NCI-H2227 treated with DMSO at 0.1 percent for 48 hours (cell line): ENCODE data around the gene LAMC2.
"Not testable (repeated sequence)": the region's sequence is repeated elsewhere in the genome, so short reads cannot be mapped to it uniquely, and the experiment has no call there.

Source experiments
- DNase-seq: peaks from one replicate; lab custom pipeline; 2025; lab: John Stamatoyannopoulos, UW

Gene LAMC2

DNA sequence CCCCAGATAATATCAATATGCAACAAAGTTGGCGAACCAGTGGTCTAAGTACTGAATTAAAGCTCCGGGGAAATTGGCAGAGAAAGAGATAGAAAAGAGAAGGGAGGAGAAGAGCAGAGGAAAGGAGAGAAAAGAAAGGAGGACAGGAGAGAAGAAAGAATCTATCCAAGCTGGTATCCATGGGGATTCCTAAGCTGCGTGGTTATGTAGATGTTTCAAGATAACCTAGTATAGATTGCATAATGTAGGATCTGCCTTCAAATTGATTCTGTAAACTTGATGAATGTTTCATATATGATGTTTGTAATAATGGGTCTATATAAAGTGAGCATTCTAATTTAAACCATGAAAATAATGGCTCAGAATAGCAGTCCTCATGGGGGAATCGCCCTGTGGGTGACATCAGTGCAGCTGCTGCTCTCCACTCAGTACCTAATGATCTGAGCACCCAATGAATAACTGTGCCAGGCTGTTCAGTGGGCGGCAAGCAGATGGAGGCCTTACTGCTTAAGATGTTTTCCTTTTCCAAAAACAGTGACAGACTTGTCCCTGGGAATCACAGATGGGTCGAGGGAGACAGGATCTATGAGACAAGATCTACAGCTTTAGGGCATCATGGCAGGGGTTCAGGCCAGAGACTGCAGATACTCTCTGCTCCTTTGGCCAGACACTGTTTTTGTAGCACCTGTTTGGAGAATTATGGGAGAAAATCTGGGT, 78.0 kb downstream of the LAMC2 start:
- no peak for DNase-seq

DNA sequence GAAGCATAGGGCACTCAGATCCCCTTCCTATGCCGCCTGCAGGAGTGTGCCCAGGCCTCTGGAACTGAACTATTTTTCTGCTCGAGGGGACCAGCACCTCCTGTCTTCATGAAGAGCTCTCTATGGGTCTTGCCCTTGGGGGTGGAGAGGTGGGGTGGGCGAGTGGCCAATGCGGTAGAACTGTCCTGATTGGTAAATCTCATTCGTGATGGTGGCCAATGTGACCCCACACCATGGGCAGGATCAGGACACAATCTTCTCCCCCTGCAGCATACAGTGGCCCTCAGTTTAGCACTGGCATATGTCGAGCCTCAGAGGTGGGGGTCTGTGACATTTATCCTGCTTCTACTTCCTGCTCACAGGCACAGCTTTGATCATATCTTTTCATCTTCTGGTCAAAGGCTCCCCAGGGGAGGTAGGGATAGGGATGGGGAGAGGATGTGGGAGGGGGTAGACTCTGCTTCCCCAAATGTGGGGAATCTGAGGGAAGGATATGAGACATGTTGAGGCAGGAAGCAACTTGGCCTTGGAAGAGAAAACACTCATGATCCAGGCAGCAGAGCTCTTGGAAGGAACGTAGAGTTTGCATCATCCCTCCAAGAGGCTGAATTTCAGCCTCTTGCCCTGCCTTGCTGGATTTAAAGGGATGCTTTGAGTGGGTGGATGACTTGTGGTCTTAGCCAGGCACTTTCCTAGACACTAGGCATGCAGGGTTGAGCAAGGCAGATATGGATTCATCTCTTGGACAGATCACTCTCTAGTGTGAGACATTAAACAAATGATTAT, 81.8 kb downstream of the LAMC2 start:
- no peak for DNase-seq

DNA sequence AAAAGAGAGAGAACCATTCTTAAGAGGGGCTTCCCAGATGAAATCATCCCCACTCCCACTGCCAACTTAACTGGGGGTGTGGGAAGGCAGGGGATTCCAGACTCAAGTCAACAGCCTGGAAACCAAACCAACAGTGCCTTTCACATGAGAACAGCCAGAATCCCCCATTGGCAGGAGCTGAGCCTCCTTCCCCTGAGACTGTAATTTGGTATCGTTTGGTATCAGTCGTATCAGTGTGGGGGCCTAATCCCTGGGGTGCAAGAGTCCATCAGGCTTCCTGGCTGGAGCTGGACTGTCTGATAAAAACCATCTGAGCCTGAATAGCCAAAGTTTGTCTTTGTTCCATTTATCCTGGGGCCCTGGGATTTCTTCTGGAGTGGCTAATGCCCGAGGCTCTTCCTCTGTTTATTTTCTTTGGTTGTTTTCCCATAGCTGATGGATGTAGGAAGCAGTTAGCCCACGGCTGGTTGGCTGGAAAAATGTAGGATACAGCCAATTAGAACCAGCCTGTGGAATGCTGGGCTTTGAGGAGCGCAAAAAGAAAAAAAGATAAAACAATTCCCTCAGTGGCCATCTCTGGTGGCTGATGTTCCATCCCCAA, 84.6 kb downstream of the LAMC2 start:
- no peak for DNase-seq

- no peak for DNase-seq
These were observed 86.4 kb downstream of the LAMC2 start for GRCh38 chr1:183272390-183272848.

DNA sequence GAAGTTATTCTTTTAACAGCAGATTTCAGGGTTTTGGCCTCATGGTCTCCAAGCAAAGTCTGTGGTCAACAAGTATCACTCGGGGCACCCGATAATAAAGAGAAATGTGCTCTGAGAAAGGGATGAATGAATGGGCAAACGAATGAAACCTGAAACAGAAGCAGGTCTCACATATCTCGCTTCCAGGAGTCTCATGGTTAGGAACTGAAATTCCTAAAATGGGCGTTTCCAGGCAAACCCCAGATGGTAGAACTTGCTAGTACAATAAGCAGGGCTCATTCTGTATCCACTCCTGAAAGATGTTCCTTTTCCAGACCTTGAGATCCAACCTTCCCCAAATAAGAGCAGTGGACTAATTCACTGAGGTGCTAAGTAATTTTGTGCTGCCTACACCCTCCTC, 87.2 kb downstream of the LAMC2 start:
- no peak for DNase-seq

GRCh38 chr1:183273984-183274383, 87.9 kb downstream of the LAMC2 start:
- not testable (repeated sequence) for DNase-seq

- DNase-seq = no peak
These were observed 88.8 kb downstream of the LAMC2 start for GRCh38 chr1:183274836-183275235.

DNA sequence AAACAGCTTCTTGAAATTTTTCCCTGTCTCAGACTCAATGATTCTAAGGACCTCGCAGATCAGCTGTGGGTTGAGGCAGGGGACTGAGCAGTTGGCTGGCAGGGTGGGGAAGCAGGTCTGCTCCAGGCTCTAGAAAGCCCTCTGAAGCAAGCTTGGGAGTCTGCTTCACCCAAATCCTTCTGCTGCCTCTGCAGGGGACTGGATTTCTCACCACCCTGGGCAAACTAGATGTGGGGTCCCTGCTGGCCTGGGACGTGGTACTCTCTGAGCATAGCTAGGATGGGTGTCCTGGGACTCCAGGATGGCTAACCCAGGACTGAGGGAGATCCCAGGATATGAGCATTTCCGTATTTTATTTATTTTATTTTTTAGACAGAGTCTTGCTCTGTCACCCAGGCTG, 89.3 kb downstream of the LAMC2 start:
- no peak for DNase-seq

- DNase-seq = no peak
These were observed 90.5 kb downstream of the LAMC2 start for GRCh38 chr1:183276386-183277080.

DNA sequence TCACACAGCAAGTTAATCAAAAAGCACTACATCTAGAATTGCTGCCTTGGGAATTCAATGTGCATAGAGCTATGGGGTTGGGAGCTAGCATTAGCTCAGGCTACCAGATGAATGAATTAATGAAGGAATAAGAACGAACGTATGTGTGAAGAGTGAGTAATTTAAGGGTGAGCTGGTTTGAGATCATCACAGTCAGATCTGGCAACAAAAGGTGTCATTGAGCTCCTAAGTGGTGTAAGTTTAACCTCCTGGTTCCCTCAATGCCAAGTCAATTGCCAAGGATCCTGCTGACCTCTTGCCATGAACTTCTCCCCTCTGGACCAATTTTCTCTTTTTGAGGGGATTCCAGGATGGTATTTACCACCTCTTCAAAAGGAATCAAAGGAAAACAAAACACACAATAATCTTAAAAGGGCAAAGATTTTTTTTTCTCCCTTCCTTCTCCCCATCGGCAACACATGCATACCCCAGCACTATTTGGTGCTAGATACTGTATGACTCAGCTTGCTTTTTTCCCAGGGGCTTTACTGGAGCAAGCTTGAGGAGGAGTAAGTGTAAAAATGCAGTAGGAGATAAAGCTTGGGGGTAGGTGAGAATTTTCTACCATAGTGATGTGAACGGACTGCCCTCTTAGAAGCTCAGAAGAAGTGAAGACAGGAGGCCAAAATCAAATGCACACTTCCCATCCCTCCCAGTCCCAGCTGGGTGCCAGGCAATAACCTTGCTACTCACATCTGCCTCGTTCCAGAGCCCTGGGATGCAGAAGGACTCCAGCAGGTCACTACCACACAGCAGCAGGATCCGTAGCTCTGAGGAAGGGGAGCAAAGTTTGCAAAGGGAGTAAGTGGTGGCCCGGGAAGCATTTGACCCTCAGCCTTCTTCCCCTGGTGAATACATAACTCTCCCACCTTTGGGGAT, 92.0 kb downstream of the LAMC2 start:
- no peak for DNase-seq

- no peak for DNase-seq
These were observed 92.9 kb downstream of the LAMC2 start for GRCh38 chr1:183278739-183279591.

DNA sequence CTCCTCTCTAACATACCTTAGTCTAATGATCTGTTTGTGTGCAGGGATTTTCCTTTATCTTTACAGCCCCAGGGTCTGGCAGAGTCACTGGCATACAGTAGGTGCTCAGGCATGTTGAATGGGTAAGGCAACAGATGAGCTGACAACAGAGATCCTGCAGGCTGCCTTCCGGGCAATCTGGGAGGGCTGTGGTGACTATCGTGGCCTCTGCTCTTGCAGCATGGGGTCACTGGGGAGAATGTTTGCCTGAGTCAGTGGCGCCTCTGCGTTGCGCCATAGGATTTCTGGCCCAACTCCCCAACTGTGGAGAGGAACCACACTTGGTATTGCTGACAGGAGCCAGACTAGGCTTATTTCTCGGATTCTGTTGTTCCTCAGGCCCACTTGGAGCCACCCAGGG, 93.8 kb downstream of the LAMC2 start:
- DNase-seq = no peak

- DNase-seq = no peak
These were observed 95.0 kb downstream of the LAMC2 start for GRCh38 chr1:183281039-183281438.

- DNase-seq = peak; percentile 77
These were observed 95.6 kb downstream of the LAMC2 start for GRCh38 chr1:183281553-183282091.

GRCh38 chr1:183282101-183282855, 96.2 kb downstream of the LAMC2 start:
- no peak for DNase-seq

GRCh38 chr1:183283286-183283685, 97.2 kb downstream of the LAMC2 start:
- DNase-seq = no peak

DNA sequence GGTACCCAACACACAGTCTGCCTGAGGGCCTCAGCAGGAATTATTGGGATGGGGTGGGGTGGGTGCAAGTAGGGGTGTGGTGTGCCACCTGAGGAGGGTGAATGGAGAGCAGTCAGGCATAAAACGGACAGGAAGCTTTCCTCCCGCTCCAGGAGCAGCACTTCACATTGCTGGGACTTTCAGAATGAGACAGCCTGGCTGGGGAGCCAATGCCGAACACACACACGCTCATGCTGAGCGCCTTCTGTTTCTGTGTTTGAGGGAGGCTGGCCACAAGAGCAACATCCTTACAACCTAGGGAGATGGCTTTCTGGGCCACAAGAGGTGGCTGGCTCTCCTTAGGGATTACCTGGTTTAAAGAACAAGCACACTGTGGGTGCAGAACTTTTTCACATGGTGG, 98.0 kb downstream of the LAMC2 start:
- no peak for DNase-seq

GRCh38 chr1:183285256-183285655, 99.2 kb downstream of the LAMC2 start:
- no peak for DNase-seq

- no peak for DNase-seq
These were observed 99.7 kb downstream of the LAMC2 start for GRCh38 chr1:183285746-183286145.
